VCaP (cell line): Measurements from ENCODE around the gene H1-8.

Experiments
- H3K27ac ChIP-seq: fragments of 450-650 bp; 2 replicates; pipeline ENCODE4 v1.5.1; 2017
- CTCF ChIP-seq: fragments of 450-650 bp; conservative IDR thresholded peaks from 2 replicates; pipeline ENCODE4 v1.5.1; 2017; ENCODE audit warnings: mild to moderate bottlenecking, moderate library complexity

The H1-8 gene

GRCh38 chr3:129502641-129503408 is 40.1 kb upstream of the H1-8 start:
- no peak for TF ChIP-seq CTCF

DNA sequence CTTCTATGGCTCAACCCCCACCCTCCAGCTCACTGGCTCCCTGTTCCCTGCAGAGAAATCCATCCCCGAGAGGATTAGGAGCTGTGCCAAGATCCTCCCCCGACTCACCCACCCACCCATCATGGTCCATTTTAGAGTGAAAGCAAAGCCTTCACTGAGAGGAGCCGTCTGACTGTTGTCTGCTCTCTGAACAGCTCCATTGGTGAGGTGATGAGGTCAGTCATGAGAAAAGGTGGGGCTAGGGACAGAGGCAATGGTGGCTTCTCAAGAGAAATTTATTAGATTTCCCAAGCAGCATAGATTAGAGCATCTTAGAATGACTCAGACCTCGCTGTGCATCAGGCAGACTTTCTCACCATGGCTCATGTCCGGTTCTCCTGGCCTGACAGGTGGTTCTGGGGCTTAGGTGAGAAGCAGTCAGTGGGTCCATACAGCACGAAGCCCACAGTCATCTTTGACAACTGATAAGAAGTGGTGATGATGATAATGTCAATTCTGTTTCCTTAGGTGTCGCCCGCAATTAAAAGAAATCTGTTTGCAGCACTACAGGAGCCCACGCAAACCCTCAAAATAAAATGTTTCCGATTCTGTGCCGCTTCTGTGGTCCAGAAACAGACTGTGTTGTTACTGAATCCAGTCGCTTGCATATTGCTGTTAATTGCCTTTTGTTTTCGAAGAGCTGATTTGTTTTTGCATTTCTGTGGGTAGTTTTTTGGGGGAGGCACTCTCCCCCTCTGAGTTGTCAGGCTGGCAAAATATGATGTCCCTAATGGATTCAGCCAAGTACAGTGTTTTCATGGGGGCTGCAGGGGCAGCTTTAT is 39.3 kb upstream of the H1-8 start:
- TF ChIP-seq CTCF = no peak
- H3K27ac ChIP-seq = no peak overlapping the region

More at GRCh38 chr3:129502641-129503408, 40.1 kb upstream of the H1-8 start:
- H3K27ac ChIP-seq = no peak overlapping the region

GRCh38 chr3:129504471-129505100 is 38.4 kb upstream of the H1-8 start:
- no peak overlapping the region for H3K27ac ChIP-seq

GRCh38 chr3:129505341-129505740 is 37.6 kb upstream of the H1-8 start:
- no peak for TF ChIP-seq CTCF
- no peak overlapping the region for H3K27ac ChIP-seq

More at GRCh38 chr3:129504471-129505100, 38.4 kb upstream of the H1-8 start:
- no peak for TF ChIP-seq CTCF

GRCh38 chr3:129506231-129506742 is 36.7 kb upstream of the H1-8 start:
- H3K27ac ChIP-seq = peak overlapping the region; percentile 23
- TF ChIP-seq CTCF = no peak

DNA sequence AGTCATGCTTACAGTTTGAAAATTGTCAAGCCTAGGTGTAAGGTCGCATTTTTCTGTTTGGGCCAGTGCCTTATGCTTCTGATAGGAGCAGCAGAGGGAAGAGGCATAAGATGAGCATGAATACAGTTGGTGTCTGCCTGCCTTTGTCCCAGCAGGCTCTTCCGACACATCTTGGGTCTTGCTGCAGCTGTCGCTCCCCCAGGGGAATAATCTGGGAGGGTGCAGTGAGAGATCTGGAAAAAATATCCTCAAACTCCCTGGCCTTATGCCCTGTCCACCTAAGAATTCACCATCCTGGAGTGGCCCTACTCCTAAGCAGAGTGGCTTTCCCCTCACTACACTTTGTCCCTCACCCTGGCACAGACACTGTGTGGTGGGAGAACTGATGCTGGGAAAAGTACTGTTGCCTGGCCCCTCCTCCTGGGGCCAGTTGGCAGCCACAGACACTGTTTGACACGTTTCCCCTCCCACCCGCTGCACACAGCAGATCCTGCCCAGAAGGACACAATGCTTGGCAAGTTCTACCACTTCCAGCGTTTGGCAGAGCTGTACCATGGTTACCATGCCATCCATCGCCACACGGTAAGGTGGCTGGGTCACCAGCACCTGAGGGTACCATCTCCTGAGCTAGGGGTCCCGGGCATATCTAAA is 35.7 kb upstream of the H1-8 start:
- peak overlapping the region; percentile 23 for H3K27ac ChIP-seq
- TF ChIP-seq CTCF = no peak
